HL-60 (cell line): ENCODE data around the gene WDR93.

Experiments
- DNase-seq, 2 experiments: peaks; one replicate each; pipeline ENCODE4 v3.0.0-alpha.2; 2010 to 2020; ENCODE audit warnings: low read depth in 1 of 2, low spot score in 1 of 2
- H3K27ac ChIP-seq: fragments of 250-450 bp; sonication (Bioruptor Pico); replicated peaks from 2 replicates; pipeline ENCODE4 v1.5.1; 2020; ENCODE audit warnings: mild to moderate bottlenecking, moderate library complexity
- H3K27me3 ChIP-seq: fragments of 250-450 bp; sonication (Bioruptor Pico); 2 replicates; pipeline ENCODE4 v1.5.1; 2021; ENCODE audit warnings: mild to moderate bottlenecking, moderate library complexity; ENCODE audit not compliant: insufficient read depth, poor library complexity, severe bottlenecking
- H3K4me3 ChIP-seq: replicated peaks from 2 replicates; pipeline ENCODE4 v1.5.1; 2011; ENCODE audit warnings: mild to moderate bottlenecking, control low read depth, low read length; ENCODE audit not compliant: insufficient read depth
- CTCF ChIP-seq: IDR thresholded peaks from one replicate; pipeline ENCODE4 v1.5.1; 2011; ENCODE audit warnings: low read length, control low read depth, inconsistent platforms; ENCODE audit not compliant: insufficient read depth
- GABPA ChIP-seq: IDR thresholded peaks from 2 replicates; pipeline ENCODE4 v1.6.1; 2012; ENCODE audit warnings: low read depth
- POLR2AphosphoS5 ChIP-seq: IDR thresholded peaks from 2 replicates; pipeline ENCODE4 v1.6.1; 2012; ENCODE audit warnings: low read depth
- REST ChIP-seq: IDR thresholded peaks from 2 replicates; pipeline ENCODE4 v1.6.1; 2012; ENCODE audit warnings: low read depth; ENCODE audit not compliant: insufficient replicate concordance
- SPI1 ChIP-seq: IDR thresholded peaks from 2 replicates; pipeline ENCODE4 v1.6.1; 2012; ENCODE audit warnings: low read depth, mild to moderate bottlenecking, borderline replicate concordance

The WDR93 gene

GRCh38 chr15:89679212-89679611, 11.4 kb upstream of the WDR93 start, which contains the start of gene PLIN1:
Gene PLIN1 (minus strand): TSS chr15:89679367. CDS start chr15:89677489, 1,878 bp downstream.
- TF ChIP-seq POLR2AphosphoS5, result no peak
- TF ChIP-seq GABPA, result no peak
- no peak for TF ChIP-seq REST
- TF ChIP-seq CTCF, result no peak
- no peak for TF ChIP-seq SPI1
- no peak within 1 kb of the TSS for H3K4me3 ChIP-seq
- no peak for DNase-seq
- no peak within 1 kb of the TSS for H3K27ac ChIP-seq
- no peaks in the 10 kb centered on the region for H3K27me3 ChIP-seq

- no peak overlapping the region for H3K4me3 ChIP-seq
These were observed 10.2 kb upstream of the WDR93 start for GRCh38 chr15:89680282-89680873.

More at GRCh38 chr15:89680282-89680873, 10.2 kb upstream of the WDR93 start:
- no peak for DNase-seq
- no peaks in the 10 kb centered on the region for H3K27me3 ChIP-seq
- H3K27ac ChIP-seq, result no peak overlapping the region
- no peak for TF ChIP-seq POLR2AphosphoS5
- TF ChIP-seq GABPA, result no peak
- TF ChIP-seq CTCF, result no peak
- TF ChIP-seq REST, result no peak
- no peak for TF ChIP-seq SPI1
